Nephron (organoid): ENCODE data around the gene ALDH3B1.

ENCODE experiments used
- H3K27ac Mint-ChIP-seq, 3 experiments: 2 replicates each; pipeline ENCODE4 v1.8.0; 2020; ENCODE audit warnings: mixed read lengths in 3 of 3, mild to moderate bottlenecking in 2 of 3, moderate library complexity in 1 of 3
- H3K27me3 Mint-ChIP-seq: 2 replicates; pipeline ENCODE4 v1.8.0; 2021; ENCODE audit warnings: low read depth, mild to moderate bottlenecking, moderate library complexity, mixed read lengths
- H3K36me3 Mint-ChIP-seq: 2 replicates; pipeline ENCODE4 v1.8.0; 2020; ENCODE audit warnings: low read depth, mixed read lengths
- H3K4me1 Mint-ChIP-seq: 2 replicates; pipeline ENCODE4 v1.8.0; 2020; ENCODE audit warnings: mixed read lengths
- H3K4me3 Mint-ChIP-seq, 3 experiments: 2 replicates each; pipeline ENCODE4 v1.8.0; 2020; ENCODE audit warnings: mild to moderate bottlenecking in 3 of 3, mixed read lengths in 3 of 3, moderate library complexity in 2 of 3
- H3K9me3 Mint-ChIP-seq: 2 replicates; pipeline ENCODE4 v1.8.0; 2020; ENCODE audit warnings: mixed read lengths
- CTCF ChIP-seq, 3 experiments: fragments of 200-600 bp; sonication (generic); IDR thresholded peaks; one replicate each; pipeline ENCODE4 v1.5.0; 2021; ENCODE audit warnings: antibody characterized with exemption in 3 of 3; ENCODE audit not compliant: unreplicated experiment in 3 of 3

Gene ALDH3B1

GRCh38 chr11:67996622-67997474, 13.3 kb upstream of the ALDH3B1 start:
- TF ChIP-seq CTCF (IDR thresholded peaks at IDR 0.05; ENCODE audit: unreplicated experiment in 3 of 3): no peak
- H3K36me3 Mint-ChIP-seq: no peaks in the 10 kb centered on the region
- H3K4me3 Mint-ChIP-seq: peak overlapping the region in 1 of 3 experiments; percentile 55
- H3K4me1 Mint-ChIP-seq: no peaks in the 10 kb centered on the region
- H3K27me3 Mint-ChIP-seq: peaks cover 34% of the 10 kb centered on the region
- no peak overlapping the region for H3K27ac Mint-ChIP-seq
- H3K9me3 Mint-ChIP-seq: no peaks in the 10 kb centered on the region

DNA sequence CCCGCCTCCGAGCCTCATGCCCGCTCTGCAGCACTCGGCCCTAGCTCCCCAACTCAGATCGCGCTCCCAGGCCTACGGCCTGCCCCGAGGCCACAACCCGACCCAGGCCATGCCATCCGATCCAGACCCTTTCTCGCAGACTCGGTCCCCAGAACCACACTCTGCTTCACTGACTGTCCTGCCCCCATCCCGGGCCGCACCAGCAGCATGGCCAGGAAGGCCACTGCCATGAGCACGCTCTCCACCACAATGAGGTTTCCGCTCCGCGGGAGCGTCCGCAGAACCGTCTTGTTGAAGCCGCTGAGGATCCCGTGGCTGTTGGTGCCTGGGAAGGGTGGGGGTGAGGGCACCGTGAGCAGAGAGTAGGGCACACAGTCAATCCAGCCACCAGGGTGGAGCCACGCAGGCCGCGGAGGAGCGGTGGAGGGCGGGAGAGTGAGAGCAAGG, 12.6 kb upstream of the ALDH3B1 start:
- TF ChIP-seq CTCF (IDR thresholded peaks at IDR 0.05; ENCODE audit: unreplicated experiment in 3 of 3): no peak
- H3K27me3 Mint-ChIP-seq: peaks cover 34% of the 10 kb centered on the region
- no peaks in the 10 kb centered on the region for H3K9me3 Mint-ChIP-seq
- H3K4me3 Mint-ChIP-seq: no peak overlapping the region
- no peak overlapping the region for H3K27ac Mint-ChIP-seq
- no peaks in the 10 kb centered on the region for H3K4me1 Mint-ChIP-seq
- no peaks in the 10 kb centered on the region for H3K36me3 Mint-ChIP-seq

DNA sequence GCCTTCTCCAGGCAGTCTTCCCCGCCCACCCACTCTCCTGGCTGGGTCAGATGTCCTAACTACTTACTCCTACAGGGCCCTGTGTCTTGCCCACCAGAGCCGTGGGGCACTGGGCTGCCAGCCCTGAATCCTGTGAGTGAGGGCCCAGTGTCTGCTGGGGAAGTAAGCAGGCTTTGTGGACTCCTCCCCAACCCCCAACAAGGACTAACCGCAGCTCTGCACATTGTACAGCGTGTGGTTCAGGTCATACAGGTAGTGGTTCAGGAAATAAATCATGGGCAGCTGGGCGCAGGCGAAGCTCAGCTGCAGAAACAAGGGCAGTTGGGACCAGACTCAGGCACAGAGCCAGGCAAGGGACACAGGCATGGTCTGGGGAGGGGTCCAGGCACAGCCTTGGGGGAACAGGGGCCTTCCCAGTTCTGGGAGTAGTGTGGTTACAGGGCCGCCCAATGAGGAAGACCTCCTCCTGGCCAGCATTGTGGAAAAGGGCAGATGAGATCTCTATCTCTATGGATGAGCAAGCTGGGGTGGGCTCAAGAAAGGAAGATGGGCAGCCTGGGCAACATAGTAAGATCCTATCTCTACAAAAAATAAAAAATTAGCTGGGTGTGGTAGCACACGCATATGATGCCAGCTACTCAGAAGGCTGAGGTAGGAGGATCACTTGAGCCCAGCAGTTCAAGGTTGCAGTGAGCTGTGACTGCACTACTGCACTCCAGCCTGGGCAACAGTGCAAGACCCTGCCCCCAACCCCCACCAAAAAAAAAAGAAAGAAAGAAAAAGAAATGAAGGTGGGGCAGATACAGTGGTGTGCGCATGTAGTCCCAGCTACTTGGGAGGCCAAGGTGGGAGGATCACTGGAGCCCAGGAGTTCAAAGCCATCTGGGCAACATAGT, 11.7 kb upstream of the ALDH3B1 start:
- TF ChIP-seq CTCF (IDR thresholded peaks at IDR 0.05; ENCODE audit: unreplicated experiment in 3 of 3): no peak
- Mint-ChIP-seq H3K9me3 (no peaks in the 10 kb centered on the region), H3K4me1 (peaks cover 4% of the 10 kb centered on the region), H3K36me3 (no peaks in the 10 kb centered on the region), H3K4me3 (no peak overlapping the region), H3K27ac (no peak overlapping the region), H3K27me3 (peaks cover 33% of the 10 kb centered on the region)

- peaks cover 4% of the 10 kb centered on the region for H3K4me1 Mint-ChIP-seq
- no peak overlapping the region for H3K4me3 Mint-ChIP-seq
- no peak overlapping the region for H3K27ac Mint-ChIP-seq
Measured at GRCh38 chr11:67999201-67999629, 10.9 kb upstream of the ALDH3B1 start.

DNA sequence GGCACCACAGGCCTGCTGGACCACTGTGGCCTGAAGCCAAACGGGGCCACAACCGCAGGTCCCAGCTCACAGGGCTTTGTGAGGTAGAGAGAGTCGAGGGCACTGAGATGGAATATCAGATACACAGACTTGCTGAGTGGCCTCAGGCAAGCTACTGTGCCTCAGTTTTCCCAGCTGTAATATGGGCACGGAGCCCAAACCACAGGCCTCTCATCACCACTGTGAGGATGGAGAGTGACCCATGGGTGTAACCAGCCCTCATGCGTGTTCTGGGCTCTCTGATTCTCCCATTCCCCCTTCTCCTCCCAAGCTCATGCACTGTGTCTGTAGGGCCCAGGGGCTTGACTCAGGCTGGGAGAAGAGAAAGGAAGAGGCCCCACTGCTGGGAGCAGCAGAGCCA, 10.4 kb upstream of the ALDH3B1 start:
- Mint-ChIP-seq H3K4me3 (no peak overlapping the region), H3K27me3 (peaks cover 32% of the 10 kb centered on the region), H3K4me1 (peaks cover 4% of the 10 kb centered on the region), H3K27ac (no peak overlapping the region), H3K36me3 (no peaks in the 10 kb centered on the region), H3K9me3 (no peaks in the 10 kb centered on the region)
- TF ChIP-seq CTCF (IDR thresholded peaks at IDR 0.05; ENCODE audit: unreplicated experiment in 3 of 3): no peak

More at GRCh38 chr11:67999201-67999629, 10.9 kb upstream of the ALDH3B1 start:
- H3K36me3 Mint-ChIP-seq: no peaks in the 10 kb centered on the region
- no peaks in the 10 kb centered on the region for H3K9me3 Mint-ChIP-seq
- peaks cover 29% of the 10 kb centered on the region for H3K27me3 Mint-ChIP-seq
- no peak for TF ChIP-seq CTCF (IDR thresholded peaks at IDR 0.05; ENCODE audit: unreplicated experiment in 3 of 3)
